NT2/D1 (cell line): Measurements from ENCODE around the gene MSANTD7.

Experiments used
- SUZ12 ChIP-seq: IDR thresholded peaks from 2 replicates; pipeline ENCODE4 v1.6.1; 2011; ENCODE audit not compliant: insufficient read length, insufficient read depth; ENCODE audit errors: extremely low read depth
- YY1 ChIP-seq: IDR thresholded peaks from 2 replicates; pipeline ENCODE4 v1.6.1; 2011; ENCODE audit not compliant: insufficient read length, insufficient read depth
- ZNF274 ChIP-seq: IDR thresholded peaks from 2 replicates; pipeline ENCODE4 v1.6.1; 2011; ENCODE audit warnings: mild to moderate bottlenecking, low read depth, low read length

GRCh38 chr10:14803827-14804226 is 34.3 kb upstream of the MSANTD7 start:
- TF ChIP-seq ZNF274 (no peak), YY1 (no peak), SUZ12 (no peak)
